ENCODE data around the gene RNF44. TPM values are rescaled to one million over a fixed set of nuclear protein-coding genes. Genes with fewer than 3 reads are reported as not detected.

Gene RNF44
- total and polyA plus RNA-seq, 2 experiments from 2014 or later, result 2.1 to 2.9 TPM

DNA sequence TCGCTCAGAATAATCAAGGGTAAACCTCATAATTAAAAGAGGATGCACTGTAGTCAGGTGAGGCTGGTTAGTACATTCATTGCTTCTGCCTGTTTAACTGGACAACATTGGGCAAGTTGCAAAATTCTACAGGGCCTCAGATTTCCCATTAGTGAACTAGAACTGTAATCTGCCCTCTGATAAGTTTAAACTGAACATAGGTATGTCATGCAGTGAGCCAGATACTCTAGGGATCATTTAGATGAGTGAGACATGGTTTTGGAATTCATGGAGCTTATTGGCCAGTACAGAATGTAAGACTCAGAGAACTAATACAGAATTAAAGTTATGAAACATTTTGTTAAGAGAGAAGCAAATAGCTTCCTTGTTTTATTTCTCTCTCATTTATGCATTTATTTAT lies 35.9 kb downstream of the RNF44 start:
- Histone ChIP-seq H2AFZ (no peak overlapping the region), H3K9me3 (ENCODE audit: low read depth) (no peaks in the 10 kb centered on the region), H3K79me2 (ENCODE audit: insufficient read depth) (0 out of 2 replicates have a peak, but pooled peaks cover 10% of the 10 kb centered on the region), H3K4me3 (no peak overlapping the region), H3K4me1 (ENCODE audit: insufficient read depth) (peaks cover 28% of the 10 kb centered on the region), H3F3A (ENCODE audit: insufficient read depth) (peaks cover 33% of the 10 kb centered on the region), H3K9ac (no peak overlapping the region; the same call in 1 of the 2 replicates), H3K9me2 (ENCODE audit: insufficient read depth) (no peaks in the 10 kb centered on the region), H3K27me3 (replicated peaks; ENCODE audit: insufficient read depth) (no peaks in the 10 kb centered on the region), H3K4me2 (ENCODE audit: unreplicated experiment) (peak overlapping the region; percentile 16), H3K27ac (peak overlapping the region; percentile 45), H3K36me3 (ENCODE audit: low read depth) (peaks cover 42% of the 10 kb centered on the region), H4K20me1 (ENCODE audit: insufficient read depth) (no peaks in the 10 kb centered on the region)
- peak; percentile 88 for DNase-seq
- TF ChIP-seq EZH2 (IDR thresholded peaks at IDR 0.05; ENCODE audit: insufficient read depth, poor library complexity, severe bottlenecking) (no peak), EZH2phosphoT487 (IDR thresholded peaks at IDR 0.05; ENCODE audit: insufficient read depth, low read depth) (no peak)
- WGBS, 2 experiments (ENCODE audit: low coverage in 1 of 2, low lambda C conversion rate in 2 of 2, missing lambda C conversion rate in 2 of 2), result 96 to 100% methylated on average over 1 of the region's 1 CpG
- in situ Hi-C loops (cut with MboI), result no loop called here

DNA sequence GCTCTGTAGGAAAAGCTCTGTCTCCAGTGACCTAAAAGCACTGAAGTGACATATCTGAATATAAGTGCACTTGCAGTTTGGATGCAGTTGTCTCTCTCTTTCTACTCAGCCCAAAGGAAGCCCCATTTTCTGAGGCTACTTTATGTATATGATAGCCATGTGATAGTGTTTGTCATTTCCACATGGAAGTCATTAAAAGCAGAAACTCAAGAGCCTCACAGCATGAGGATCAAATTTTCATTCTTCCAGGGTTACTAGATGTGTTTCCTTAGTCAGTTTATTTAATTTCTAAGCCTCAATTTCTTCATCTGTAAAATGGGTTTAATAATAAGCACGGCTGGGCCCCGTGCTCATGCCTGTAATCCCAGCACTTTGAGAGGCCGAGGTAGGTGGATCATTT lies 36.7 kb downstream of the RNF44 start:
- Histone ChIP-seq H3K4me2 (ENCODE audit: unreplicated experiment) (no peak overlapping the region), H3K9me2 (ENCODE audit: insufficient read depth) (no peaks in the 10 kb centered on the region), H3K36me3 (ENCODE audit: low read depth) (peaks cover 47% of the 10 kb centered on the region), H3K27me3 (replicated peaks; ENCODE audit: insufficient read depth) (no peaks in the 10 kb centered on the region), H3K9me3 (ENCODE audit: low read depth) (no peaks in the 10 kb centered on the region), H3K27ac (peak overlapping the region; percentile 45), H4K20me1 (ENCODE audit: insufficient read depth) (no peaks in the 10 kb centered on the region), H2AFZ (no peak overlapping the region), H3K4me1 (ENCODE audit: insufficient read depth) (peaks cover 28% of the 10 kb centered on the region), H3K4me3 (no peak overlapping the region), H3K9ac (no peak overlapping the region), H3K79me2 (ENCODE audit: insufficient read depth) (0 out of 2 replicates have a peak, but pooled peaks cover 10% of the 10 kb centered on the region), H3F3A (ENCODE audit: insufficient read depth) (peaks cover 33% of the 10 kb centered on the region)
- WGBS, 2 experiments (ENCODE audit: low coverage in 1 of 2, low lambda C conversion rate in 2 of 2, missing lambda C conversion rate in 2 of 2), result 98 to 100% methylated on average over 3 of the region's 3 CpGs
- DNase-seq, result peak; percentile 10
- no peak for TF ChIP-seq EZH2phosphoT487 (IDR thresholded peaks at IDR 0.05; ENCODE audit: insufficient read depth, low read depth)
- TF ChIP-seq EZH2 (IDR thresholded peaks at IDR 0.05; ENCODE audit: insufficient read depth, poor library complexity, severe bottlenecking), result no peak
- in situ Hi-C loops (cut with MboI), result no loop called here

DNA sequence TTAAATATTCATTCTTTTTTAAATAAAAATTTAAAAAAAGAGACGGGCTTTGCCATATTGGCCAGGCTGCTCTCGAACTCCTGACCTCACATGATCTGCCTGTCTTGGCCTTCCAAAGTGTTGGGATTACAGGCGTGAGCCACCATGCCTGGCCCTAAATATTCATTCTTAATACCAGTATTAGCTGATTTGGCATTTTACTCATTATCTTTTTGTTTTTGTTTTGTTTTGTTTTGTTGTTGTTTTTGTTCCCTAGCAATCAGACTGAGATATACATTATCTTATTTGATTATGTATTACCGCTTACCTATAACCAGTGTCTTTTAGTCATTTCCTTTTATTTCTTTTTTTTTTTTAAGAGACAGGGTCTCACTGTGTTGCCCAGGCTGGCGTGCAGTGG lies 37.9 kb downstream of the RNF44 start:
- H3K4me2 ChIP-seq (ENCODE audit: unreplicated experiment), result no peak overlapping the region
- H3K4me3 ChIP-seq, result no peak overlapping the region
- no peaks in the 10 kb centered on the region for H3K9me3 ChIP-seq (ENCODE audit: low read depth)
- H3K27me3 ChIP-seq (replicated peaks; ENCODE audit: insufficient read depth), result no peaks in the 10 kb centered on the region
- in situ Hi-C loops (cut with MboI), result no loop called here
- H3K9ac ChIP-seq, result no peak overlapping the region
- H3K4me1 ChIP-seq (ENCODE audit: insufficient read depth), result peaks cover 28% of the 10 kb centered on the region
- H3K36me3 ChIP-seq (ENCODE audit: low read depth), result peaks cover 52% of the 10 kb centered on the region
- 0 out of 2 replicates have a peak, but pooled peaks cover 10% of the 10 kb centered on the region for H3K79me2 ChIP-seq (ENCODE audit: insufficient read depth)
- no peaks in the 10 kb centered on the region for H3K9me2 ChIP-seq (ENCODE audit: insufficient read depth)
- DNase-seq, result no peak
- TF ChIP-seq EZH2 (IDR thresholded peaks at IDR 0.05; ENCODE audit: insufficient read depth, poor library complexity, severe bottlenecking) (no peak), EZH2phosphoT487 (IDR thresholded peaks at IDR 0.05; ENCODE audit: insufficient read depth, low read depth) (no peak)
- 88% methylated on average over 5 of the region's 5 CpGs for WGBS, 2 experiments (ENCODE audit: low coverage in 1 of 2, low lambda C conversion rate in 2 of 2, missing lambda C conversion rate in 2 of 2)
- H2AFZ ChIP-seq, result no peak overlapping the region
- H3F3A ChIP-seq (ENCODE audit: insufficient read depth), result peaks cover 33% of the 10 kb centered on the region
- H3K27ac ChIP-seq, result 0 out of 2 replicates have a peak overlapping the region, but pooled peaks have one; percentile 2
- no peaks in the 10 kb centered on the region for H4K20me1 ChIP-seq (ENCODE audit: insufficient read depth)

DNA sequence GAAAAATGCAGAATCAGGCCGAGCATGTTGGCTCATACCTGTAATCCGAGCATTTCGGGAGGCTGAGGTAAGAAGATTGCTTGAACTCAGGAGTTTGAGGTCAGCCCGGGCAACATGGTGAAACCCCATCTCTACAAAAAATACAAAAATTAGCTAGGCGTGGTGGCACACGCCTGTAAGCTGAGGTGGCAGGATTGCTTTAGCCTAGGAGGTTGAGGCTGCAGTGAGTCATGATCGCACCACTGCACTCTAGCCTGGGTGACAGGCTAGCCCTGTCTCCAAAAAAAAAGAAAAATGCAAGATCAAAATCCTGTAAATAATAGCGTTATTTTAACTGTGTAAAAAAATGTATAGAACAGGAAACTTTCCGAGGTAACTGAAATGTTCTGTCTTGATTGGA lies 39.4 kb downstream of the RNF44 start:
- Histone ChIP-seq H4K20me1 (ENCODE audit: insufficient read depth) (no peaks in the 10 kb centered on the region), H3F3A (ENCODE audit: insufficient read depth) (peaks cover 33% of the 10 kb centered on the region), H3K36me3 (ENCODE audit: low read depth) (peaks cover 62% of the 10 kb centered on the region), H3K27ac (peak overlapping the region; percentile 63), H3K9me3 (ENCODE audit: low read depth) (no peaks in the 10 kb centered on the region), H3K79me2 (ENCODE audit: insufficient read depth) (0 out of 2 replicates have a peak, but pooled peaks cover 4% of the 10 kb centered on the region), H3K9ac (peak overlapping the region; percentile 47), H3K4me1 (ENCODE audit: insufficient read depth) (peaks cover 29% of the 10 kb centered on the region), H3K4me2 (ENCODE audit: unreplicated experiment) (no peak overlapping the region), H3K9me2 (ENCODE audit: insufficient read depth) (no peaks in the 10 kb centered on the region), H2AFZ (no peak overlapping the region), H3K4me3 (no peak overlapping the region), H3K27me3 (replicated peaks; ENCODE audit: insufficient read depth) (no peaks in the 10 kb centered on the region)
- in situ Hi-C loops (cut with MboI), result no loop called here
- DNase-seq, result peak; percentile 79
- WGBS, 2 experiments (ENCODE audit: low coverage in 1 of 2, low lambda C conversion rate in 2 of 2, missing lambda C conversion rate in 2 of 2), result 55% methylated on average over 9 of the region's 9 CpGs
- TF ChIP-seq EZH2phosphoT487 (IDR thresholded peaks at IDR 0.05; ENCODE audit: insufficient read depth, low read depth), result no peak
- no peak for TF ChIP-seq EZH2 (IDR thresholded peaks at IDR 0.05; ENCODE audit: insufficient read depth, poor library complexity, severe bottlenecking)
